A549 (cell line): Measurements from ENCODE around the gene STPG4. TPM values are rescaled to one million over a fixed set of nuclear protein-coding genes. Genes with fewer than 3 reads are reported as not detected.

Experiments used
- ATAC-seq, 2 experiments: fragments of 200-7000 bp in 1 of 2; fragments of >200 bp in 1 of 2; cut with Nextera tagmentation in 1 of 2; cut with Tn5 transposase in 1 of 2; 3 replicates each; pipeline versions ENCODE4 v1.8.0 to v1.9.1; 2018 to 2020; ENCODE audit warnings: mild to moderate bottlenecking in 1 of 2, moderate library complexity in 1 of 2
- CTCF ChIA-PET: fragments of 300-600 bp; sonication (Branson Sonifier 250); formaldehyde crosslinking; extraction: SDS; loops from one replicate; lab custom pipeline; 2021; ENCODE audit warnings: antibody characterized with exemption, inconsistent platforms; lab: Yijun Ruan, JAX
- POLR2A ChIA-PET: fragments of 350-600 bp; formaldehyde crosslinking; extraction: SDS; loops from one replicate; lab custom pipeline; 2021; ENCODE audit warnings: antibody characterized with exemption, inconsistent platforms; lab: Yijun Ruan, JAX
- DNase-seq, 2 experiments: peaks; one replicate each; pipeline versions ENCODE4 v3.0.0 to v3.0.0-alpha.2; 2011 to 2016; ENCODE audit warnings: low read depth in 1 of 2, low spot score in 1 of 2
- FAIRE-seq: peaks from 2 replicates; lab custom pipeline; 2011; peaks lifted over from hg19 to GRCh38; lab: Jason Lieb, UNC
- H3K27ac ChIP-seq, 2 experiments: fragments of >200 bp; sonication (Bioruptor Twin); formaldehyde crosslinking; 3 replicates each; pipeline ENCODE4 v1.5.1; 2016 to 2017
- H3K4me1 ChIP-seq: fragments of >200 bp; sonication (Bioruptor Twin); formaldehyde crosslinking; 3 replicates; pipeline ENCODE4 v1.6.1; 2016
- H3K4me2 ChIP-seq: fragments of >200 bp; sonication (Bioruptor Twin); formaldehyde crosslinking; 3 replicates; pipeline ENCODE4 v1.6.1; 2016
- H3K4me3 ChIP-seq: fragments of >200 bp; sonication (Bioruptor Twin); formaldehyde crosslinking; 3 replicates; pipeline ENCODE4 v1.5.1; 2016
- H3K9me3 ChIP-seq: fragments of >200 bp; sonication (Bioruptor Twin); formaldehyde crosslinking; 3 replicates; pipeline ENCODE4 v1.6.1; 2016
- ATOH8 ChIP-seq: fragments of 250-450 bp; sonication (Bioruptor Pico); IDR thresholded peaks from 2 replicates; pipeline ENCODE4 v1.5.0; 2020; ENCODE audit warnings: low read depth, mild to moderate bottlenecking, moderate library complexity
- BCL3 ChIP-seq: fragments of >200 bp; sonication (Bioruptor Twin); formaldehyde crosslinking; IDR thresholded peaks from 3 replicates; pipeline ENCODE4 v1.6.1; 2016
- CHD2 ChIP-seq: fragments of 150-350 bp; IDR thresholded peaks from 2 replicates; pipeline ENCODE4 v1.6.1; 2014; ENCODE audit warnings: low read length; ENCODE audit not compliant: partially characterized antibody
- E2F6 ChIP-seq: IDR thresholded peaks from 2 replicates; pipeline ENCODE4 v1.6.1; 2012; ENCODE audit warnings: low read depth, borderline replicate concordance
- EHF ChIP-seq: fragments of 250-450 bp; sonication (Bioruptor Pico); IDR thresholded peaks from 2 replicates; pipeline ENCODE4 v1.5.0; 2020; ENCODE audit warnings: mild to moderate bottlenecking
- EHMT2 ChIP-seq: fragments of 200-600 bp; sonication (generic); IDR thresholded peaks from 2 replicates; pipeline ENCODE4 v1.6.1; 2016; ENCODE audit warnings: antibody characterized with exemption, low read depth, mild to moderate bottlenecking, moderate library complexity
- FOSB ChIP-seq: fragments of 250-450 bp; sonication (Bioruptor Pico); IDR thresholded peaks from 2 replicates; pipeline ENCODE4 v1.5.0; 2020; ENCODE audit warnings: mild to moderate bottlenecking, moderate library complexity
- HDAC2 ChIP-seq: fragments of 200-600 bp; sonication (generic); IDR thresholded peaks from 2 replicates; pipeline ENCODE4 v1.6.1; 2016
- HOXB13 ChIP-seq: fragments of 250-450 bp; sonication (Bioruptor Pico); IDR thresholded peaks from 2 replicates; pipeline ENCODE4 v1.5.0; 2020; ENCODE audit warnings: low read depth, mild to moderate bottlenecking, moderate library complexity
- KDM5A ChIP-seq: fragments of 200-600 bp; sonication (generic); IDR thresholded peaks from 2 replicates; pipeline ENCODE4 v1.6.1; 2016; ENCODE audit warnings: antibody characterized with exemption, mild to moderate bottlenecking
- MAX ChIP-seq: IDR thresholded peaks from 2 replicates; pipeline ENCODE4 v1.6.1; 2012
- MAZ ChIP-seq: fragments of 150-350 bp; IDR thresholded peaks from 2 replicates; pipeline ENCODE4 v1.6.1; 2014; ENCODE audit warnings: antibody characterized with exemption, low read depth, low read length, borderline replicate concordance
- NFE2L2 ChIP-seq: fragments of 150-350 bp; conservative IDR thresholded peaks from 2 replicates; pipeline ENCODE4 v1.6.1; 2014; ENCODE audit warnings: low read length
- NPAS2 ChIP-seq: fragments of 250-450 bp; sonication (Bioruptor Pico); IDR thresholded peaks from 2 replicates; pipeline ENCODE4 v1.8.0; 2022; ENCODE audit warnings: mild to moderate bottlenecking, moderate library complexity, borderline replicate concordance
- PHF8 ChIP-seq: fragments of 200-600 bp; sonication (generic); IDR thresholded peaks from 2 replicates; pipeline ENCODE4 v1.6.1; 2016; ENCODE audit warnings: low read depth, mild to moderate bottlenecking, antibody characterized with exemption, moderate library complexity, borderline replicate concordance
- POLR2AphosphoS2 ChIP-seq: conservative IDR thresholded peaks from 2 replicates; pipeline ENCODE4 v1.6.1; 2012; ENCODE audit warnings: low read length, improper control_type of control experiment, inconsistent platforms
- REST ChIP-seq: fragments of 200-600 bp; sonication (generic); IDR thresholded peaks from 2 replicates; pipeline ENCODE4 v1.6.1; 2016; ENCODE audit warnings: antibody characterized with exemption, mild to moderate bottlenecking, moderate library complexity
- RNF2 ChIP-seq: fragments of 200-600 bp; sonication (generic); IDR thresholded peaks from 2 replicates; pipeline ENCODE4 v1.6.1; 2016; ENCODE audit warnings: low read depth, mild to moderate bottlenecking, antibody characterized with exemption, moderate library complexity, borderline replicate concordance
- SMC3 ChIP-seq: fragments of >200 bp; sonication (Bioruptor Twin); formaldehyde crosslinking; IDR thresholded peaks from 3 replicates; pipeline ENCODE4 v1.6.1; 2018; ENCODE audit warnings: inconsistent platforms
- USF2 ChIP-seq: fragments of 450-650 bp; IDR thresholded peaks from 2 replicates; pipeline ENCODE4 v1.6.1; 2014; ENCODE audit warnings: antibody characterized with exemption
- ZFP36 ChIP-seq: fragments of 450-650 bp; IDR thresholded peaks from 2 replicates; pipeline ENCODE4 v1.6.1; 2014; ENCODE audit warnings: borderline replicate concordance; ENCODE audit not compliant: partially characterized antibody
- ZSCAN20 ChIP-seq: fragments of 250-450 bp; sonication (Bioruptor Pico); IDR thresholded peaks from 2 replicates; pipeline ENCODE4 v1.8.0; 2022; ENCODE audit warnings: mild to moderate bottlenecking, moderate library complexity
- WGBS: methylation state at CpG from one replicate; pipeline ENCODE4 v1.1.6; 2017; ENCODE audit errors: missing lambda C conversion rate; 5-methylcytosine and 5-hydroxymethylcytosine counted together
- polyA plus RNA-seq, 4 experiments: library from polyadenylated mRNA; depleted of rRNA in 3 of 4; stranded (reverse); fragments of >200 nt; fragmentation: RNase III in 1 of 4; extraction: RNeasy Plus Mini Kit Qiagen cat#74134 plus additional on column Dnase treatment in 1 of 4; gene quantifications; 2 replicates in 3 of 4; 3 replicates in 1 of 4; pipeline ENCODE4 v1.2.3, GENCODE V29; 2011 to 2017

The STPG4 gene
- polyA plus RNA-seq, 2 of the 4 experiments (the other 2 are of a cell fraction): 0.05 to 0.13 TPM

- TF ChIP-seq USF2 (no peak), EHMT2 (no peak), BCL3 (no peak)
Observed at GRCh38 chr2:47051562-47051961, 103.5 kb downstream of the STPG4 start (continued).

- H3K4me3 ChIP-seq: no peak overlapping the region
- POLR2A ChIA-PET: no interaction called here
- no peak overlapping the region for H3K4me2 ChIP-seq
- CTCF ChIA-PET: interaction anchor here (0.8 to 1.9 kb wide), 5 partner anchors 8 to 272 kb away, joined by 3 to 8 read pairs (median 4); no protein-coding TSS in a partner anchor
- TF ChIP-seq HOXB13 (no peak), CHD2 (no peak), NFE2L2 (no peak), POLR2AphosphoS2 (no peak), FOSB (CRISPR knock-in tag) (no peak), REST (no peak), PHF8 (no peak), E2F6 (no peak), KDM5A (no peak), MAZ (no peak), ATOH8 (CRISPR knock-in tag) (no peak), RNF2 (no peak), USF2 (no peak), NPAS2 (CRISPR knock-in tag) (no peak), MAX (no peak), EHF (no peak), ZSCAN20 (CRISPR knock-in tag) (no peak), ZFP36 (no peak), HDAC2 (no peak), SMC3 (no peak)
- WGBS: 92% methylated on average over 4 of the region's 4 CpGs
- no peak overlapping the region for H3K27ac ChIP-seq
- no peaks in the 10 kb centered on the region for H3K9me3 ChIP-seq
- no peak for ATAC-seq
- no peaks in the 10 kb centered on the region for H3K4me1 ChIP-seq
- DNase-seq: no peak
- no peak for FAIRE-seq
Observed at GRCh38 chr2:47050762-47051161, 104.3 kb downstream of the STPG4 start.
